SH-SY5Y (cell line): ENCODE results near the gene RALY.

Experiments used
- GATA2 ChIP-seq: IDR thresholded peaks from 2 replicates; pipeline ENCODE4 v1.6.1; 2011; ENCODE audit warnings: mild to moderate bottlenecking, low read depth, low read length
- GATA3 ChIP-seq: IDR thresholded peaks from 2 replicates; pipeline ENCODE4 v1.6.1; 2011; ENCODE audit warnings: low read depth, mild to moderate bottlenecking, low read length, moderate library complexity

Gene RALY

DNA sequence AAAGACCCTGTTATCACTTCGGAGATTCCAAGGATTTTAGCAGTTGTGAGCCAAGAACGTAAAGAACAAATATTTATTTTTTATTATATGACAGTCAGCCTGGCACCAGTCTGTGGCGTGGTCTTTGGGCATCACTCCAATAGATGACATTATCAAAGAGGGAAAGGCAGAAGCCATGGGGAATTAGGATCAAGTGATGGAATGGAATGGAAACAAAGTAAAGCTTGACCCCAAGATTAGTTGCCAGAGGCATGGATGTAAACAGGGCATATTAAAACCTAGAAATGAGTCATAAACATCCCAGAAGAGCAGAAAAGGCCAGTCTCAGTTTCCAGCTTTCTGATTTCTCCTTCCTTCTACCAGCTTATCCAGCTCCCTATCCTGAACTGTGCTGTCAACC lies 106.9 kb downstream of the RALY start:
- TF ChIP-seq GATA3: no peak
- TF ChIP-seq GATA2: no peak

DNA sequence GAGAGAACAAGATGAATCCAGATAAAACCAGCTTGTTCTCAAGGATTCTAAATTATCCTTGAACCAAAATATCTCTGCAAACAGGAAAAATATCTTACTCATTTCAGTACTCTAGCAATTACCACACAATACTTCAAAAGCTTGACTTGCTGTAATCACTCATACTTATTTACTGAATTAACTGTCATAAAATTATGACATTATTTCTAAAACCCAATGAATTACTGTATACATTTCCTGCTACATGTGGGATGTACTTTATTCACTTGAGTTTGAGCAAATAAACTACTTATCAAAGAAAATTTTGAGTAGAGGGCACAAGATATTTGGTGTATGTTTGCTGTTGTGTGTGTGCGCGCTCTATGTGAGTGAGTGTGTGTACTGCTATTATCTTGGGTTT lies 108.6 kb downstream of the RALY start:
- no peak for TF ChIP-seq GATA3
- TF ChIP-seq GATA2: no peak

DNA sequence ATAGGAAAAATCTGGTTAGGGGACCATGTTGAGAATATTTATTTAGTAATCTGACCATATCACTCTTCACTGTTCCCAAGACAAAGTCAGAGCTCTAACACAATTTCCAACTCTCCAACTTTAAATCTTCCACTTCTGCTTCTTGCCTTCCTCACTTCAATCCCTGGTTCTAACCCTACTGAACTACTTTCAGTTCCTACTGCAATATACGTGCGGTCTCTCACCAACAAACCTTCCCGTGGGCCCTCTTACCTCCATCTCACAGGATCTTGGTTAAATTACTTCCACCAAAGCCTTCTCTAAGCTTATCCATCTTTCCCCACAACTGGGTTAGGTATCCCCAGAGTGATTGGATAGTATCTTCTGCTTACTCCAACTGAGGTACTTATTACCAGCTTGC lies 110.3 kb downstream of the RALY start:
- no peak for TF ChIP-seq GATA3
- no peak for TF ChIP-seq GATA2

DNA sequence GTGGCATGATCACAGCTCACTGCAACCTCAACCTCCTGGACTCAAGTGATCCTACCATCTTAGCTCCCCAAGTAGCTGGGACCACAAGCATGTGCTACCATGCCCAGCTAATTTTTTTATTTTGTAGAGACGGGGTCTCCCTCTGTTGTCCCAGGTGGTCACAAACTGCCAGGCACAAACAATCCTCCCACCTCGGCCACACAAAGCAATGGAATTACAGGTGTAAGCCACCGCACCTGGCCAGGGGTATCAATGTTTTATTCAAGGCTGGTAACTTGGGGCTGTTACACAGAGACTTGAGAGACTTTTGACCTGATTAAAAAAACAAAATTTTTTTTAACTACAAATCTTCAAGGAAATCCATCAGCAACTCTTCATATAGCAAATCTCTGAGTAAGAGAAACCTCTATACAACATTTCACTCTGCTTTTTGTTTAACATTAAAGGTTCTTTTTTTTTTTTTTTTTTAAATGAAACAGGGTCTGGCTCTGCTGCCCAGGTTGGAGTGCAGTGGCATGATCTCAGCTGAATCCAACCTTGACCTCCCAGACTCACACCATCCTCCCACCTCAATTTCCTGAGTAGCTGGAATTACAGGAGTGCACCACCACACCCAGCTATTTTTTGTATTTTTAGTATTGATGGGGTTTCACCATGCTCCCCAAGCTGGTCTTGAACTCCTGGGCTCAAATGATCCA lies 112.4 kb downstream of the RALY start:
- TF ChIP-seq GATA2: no peak
- TF ChIP-seq GATA3: no peak

DNA sequence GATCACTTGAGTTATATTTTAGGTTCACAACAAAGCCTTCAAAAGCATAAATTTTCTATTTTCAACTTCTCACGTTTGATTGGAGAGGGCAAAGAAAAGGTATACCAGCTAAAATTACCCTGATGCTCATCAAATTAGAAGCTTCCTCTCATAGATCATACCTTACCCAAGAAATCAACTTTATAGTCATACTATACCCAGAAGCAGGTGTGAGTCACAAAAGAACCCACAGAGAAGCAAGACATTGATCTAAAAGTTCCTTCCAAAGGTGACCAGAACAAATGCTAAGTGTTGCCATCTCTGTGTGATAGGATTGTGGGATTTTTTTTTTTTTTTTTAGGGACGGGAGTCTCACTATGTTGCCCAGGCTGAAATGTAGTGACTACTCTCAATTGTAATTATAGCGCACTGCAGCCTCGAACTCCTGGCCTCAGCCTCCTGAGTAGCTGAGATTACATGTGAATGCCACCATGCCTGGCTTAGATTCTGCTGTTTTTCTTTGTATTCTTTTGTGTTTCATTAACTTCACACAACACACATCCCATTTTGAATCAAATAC lies 115.0 kb downstream of the RALY start:
- TF ChIP-seq GATA3: no peak
- no peak for TF ChIP-seq GATA2

DNA sequence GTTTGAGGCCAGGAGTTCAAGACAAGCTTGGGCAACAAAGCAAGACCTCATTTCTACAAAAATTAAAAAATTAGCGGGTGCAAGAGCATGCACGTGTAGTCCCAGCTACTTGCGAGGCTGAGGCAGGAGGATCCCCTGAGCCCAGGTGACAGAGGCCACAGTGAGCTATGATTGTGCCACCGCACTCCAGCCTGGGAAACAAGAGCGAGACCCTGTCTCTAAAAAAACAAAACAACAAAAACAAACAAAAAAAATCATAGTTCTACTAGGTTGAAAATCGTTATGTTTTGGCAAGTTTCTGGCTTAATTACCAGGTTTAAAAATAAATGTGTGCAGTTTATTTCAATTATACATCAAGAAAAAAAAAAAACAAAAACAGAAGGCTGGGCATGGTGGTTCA lies 115.7 kb downstream of the RALY start:
- TF ChIP-seq GATA2 (no peak), GATA3 (no peak)

DNA sequence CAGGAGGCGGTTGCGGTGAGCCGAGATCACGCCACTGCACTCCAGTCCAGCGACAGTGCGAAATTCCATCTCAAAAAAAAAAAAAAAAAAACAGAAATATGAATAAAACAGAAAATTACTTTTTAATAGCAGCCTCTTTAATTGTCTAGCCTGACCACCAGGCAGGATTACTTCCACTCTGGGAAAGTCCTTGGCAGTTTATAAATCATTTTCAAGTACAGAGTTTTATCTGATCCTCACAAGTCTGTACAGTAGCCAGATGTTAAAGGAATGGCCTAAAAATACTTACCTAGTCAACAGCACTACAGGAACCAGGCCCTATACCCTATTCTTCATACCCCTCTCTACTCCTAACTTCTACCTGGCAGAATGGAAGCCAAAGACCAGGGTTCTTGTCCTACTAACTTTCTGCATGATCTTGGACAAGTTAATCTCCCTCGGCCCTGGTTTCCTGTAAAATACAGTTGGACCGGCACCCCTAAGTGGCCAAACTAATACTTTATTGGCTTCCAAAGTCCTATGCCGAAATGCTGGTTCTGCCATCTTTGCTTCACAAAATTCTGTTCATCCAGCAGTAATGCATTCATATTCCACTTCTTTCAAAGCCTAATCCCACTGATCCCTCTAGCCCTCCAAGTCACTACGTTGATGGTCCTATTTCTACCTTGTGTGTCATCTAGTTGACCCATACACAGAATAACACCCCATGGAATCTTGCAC lies 116.5 kb downstream of the RALY start:
- TF ChIP-seq GATA2 (no peak), GATA3 (no peak)

DNA sequence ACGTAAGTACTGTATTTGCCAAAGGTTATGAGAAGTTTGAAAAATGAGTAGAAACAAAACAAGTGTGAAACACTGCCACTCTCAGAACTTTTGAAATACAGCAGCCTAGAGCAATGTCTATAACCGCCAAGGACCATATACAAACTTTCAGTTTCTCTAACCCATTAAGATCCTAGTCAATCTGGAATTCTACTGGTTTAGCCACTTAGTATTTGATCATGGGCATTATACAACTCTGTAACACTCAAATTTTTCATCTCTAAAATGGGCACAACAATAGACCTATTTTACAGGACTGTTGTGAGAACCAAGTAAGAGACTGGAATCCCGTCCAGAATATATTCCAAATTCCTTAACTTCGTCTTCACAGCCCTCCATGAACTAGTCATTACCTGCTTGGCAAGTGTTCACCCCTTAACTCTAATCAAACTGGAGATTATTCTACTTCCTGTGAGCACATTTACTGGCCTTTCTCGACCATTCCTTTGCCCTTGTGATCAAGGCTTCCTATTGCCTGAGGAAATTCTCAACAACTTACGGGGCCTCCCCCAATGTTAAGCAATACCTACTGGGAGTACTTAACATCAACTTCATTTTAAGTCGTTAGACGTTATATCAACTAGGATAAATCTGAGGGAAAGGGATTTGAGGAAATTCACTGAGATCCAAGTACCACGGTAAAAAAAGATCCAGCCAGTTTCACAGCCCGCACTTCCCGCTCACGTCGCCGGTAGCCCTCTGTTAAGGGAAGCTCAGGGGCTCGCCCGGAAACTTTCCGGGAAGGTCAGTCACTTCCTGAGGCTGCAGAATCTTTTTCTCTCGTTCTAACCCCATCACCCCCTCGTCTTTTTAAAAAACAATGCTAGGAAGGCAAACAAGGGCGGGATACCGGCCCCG lies 117.3 kb downstream of the RALY start:
- TF ChIP-seq GATA2: no peak

DNA sequence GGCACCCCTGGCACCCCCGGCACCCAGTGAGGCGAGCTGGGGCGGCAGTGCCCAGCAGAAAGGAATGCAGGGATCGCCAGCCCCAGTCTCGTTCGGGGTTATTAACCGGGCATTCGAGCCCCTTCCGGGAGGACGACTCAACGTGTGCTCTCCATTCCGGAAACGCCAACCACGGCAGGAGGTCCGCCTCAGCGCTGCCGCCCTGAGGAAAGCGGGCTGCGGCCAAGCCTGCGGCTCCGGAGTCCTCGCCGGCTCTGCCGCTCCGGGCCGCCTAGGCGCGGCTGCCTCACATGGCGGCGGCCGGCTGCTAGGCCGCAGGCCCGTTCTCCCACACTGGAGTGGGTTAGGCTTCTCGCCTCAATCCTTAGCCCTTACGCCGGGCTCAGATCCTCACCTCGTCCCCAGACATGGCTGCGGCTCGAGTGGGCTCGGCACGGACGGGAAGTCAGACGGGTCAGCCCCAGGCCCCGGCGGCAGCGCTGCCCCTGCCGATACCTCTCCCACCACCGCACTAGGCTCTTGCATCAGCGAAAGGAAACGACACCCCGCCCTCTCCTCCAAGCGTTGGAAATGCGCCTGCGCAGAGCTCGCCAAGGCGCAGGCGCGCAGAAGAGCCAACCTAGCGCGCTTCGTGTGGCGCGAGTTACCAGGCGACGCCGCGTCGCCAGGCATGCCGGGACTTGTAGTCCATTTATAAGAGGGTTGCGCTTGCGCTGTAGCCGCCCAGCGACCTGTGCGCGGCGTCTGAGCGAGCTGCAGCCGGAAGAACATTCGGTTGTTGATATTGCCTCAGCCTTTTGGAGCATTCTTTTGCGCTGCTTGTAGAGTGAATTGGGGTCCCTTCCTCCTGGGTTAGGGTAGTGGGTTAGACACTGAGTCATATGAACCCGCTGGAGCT lies 118.2 kb downstream of the RALY start, which contains the start of gene EIF2S2:
EIF2S2 (minus strand) TSS at position 542 of the 898 bp plus-strand sequence; CDS start at position 409, 133 bp downstream.
- no peak for TF ChIP-seq GATA2
- no peak for TF ChIP-seq GATA3

DNA sequence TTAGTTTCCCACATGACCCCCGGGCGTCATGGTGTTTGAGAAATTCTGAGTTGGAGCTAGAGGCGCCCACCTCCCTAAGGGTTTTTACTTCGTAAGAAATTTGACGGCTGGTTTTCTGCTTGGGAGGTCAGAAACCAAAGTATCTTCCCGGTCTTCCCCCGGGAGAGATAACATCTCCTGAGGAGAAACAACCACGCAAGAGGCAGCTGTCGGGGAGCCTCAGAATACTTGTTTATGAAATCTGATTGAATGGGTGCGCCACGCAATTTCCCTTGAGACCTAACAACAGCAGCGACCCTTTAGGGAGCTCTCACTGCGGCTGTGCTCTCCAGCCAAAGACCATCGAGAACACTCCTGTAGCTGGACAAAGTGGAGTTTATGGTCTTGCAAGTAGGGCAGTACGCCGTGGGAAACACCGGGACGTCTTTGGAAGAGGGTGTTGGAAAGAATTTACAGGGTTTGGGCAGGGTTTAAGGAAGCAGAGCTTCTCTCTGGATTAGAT lies 118.9 kb downstream of the RALY start:
- TF ChIP-seq GATA2 (peak; percentile 58; the same call in 1 of the 2 replicates), GATA3 (no peak)

DNA sequence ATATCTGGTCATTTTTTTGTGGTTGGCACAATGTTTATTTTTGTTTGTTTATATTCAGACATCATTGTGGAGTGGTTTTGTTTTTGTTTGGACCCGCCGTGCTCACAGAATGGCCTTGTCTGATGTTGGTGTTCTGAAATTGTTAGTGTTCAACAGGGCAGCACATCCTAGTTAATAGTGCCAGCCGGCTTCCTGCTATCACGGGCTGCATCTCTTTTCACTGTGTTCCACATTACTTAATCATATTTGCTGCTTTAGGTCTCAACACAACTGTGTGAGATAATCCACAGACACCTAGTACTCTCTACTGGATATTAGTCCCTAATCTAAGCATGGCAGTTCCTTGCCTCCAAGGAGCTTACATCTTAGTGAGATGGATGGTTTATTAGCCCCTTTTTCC lies 121.1 kb downstream of the RALY start:
- peak; percentile 69 for TF ChIP-seq GATA2
- no peak for TF ChIP-seq GATA3

DNA sequence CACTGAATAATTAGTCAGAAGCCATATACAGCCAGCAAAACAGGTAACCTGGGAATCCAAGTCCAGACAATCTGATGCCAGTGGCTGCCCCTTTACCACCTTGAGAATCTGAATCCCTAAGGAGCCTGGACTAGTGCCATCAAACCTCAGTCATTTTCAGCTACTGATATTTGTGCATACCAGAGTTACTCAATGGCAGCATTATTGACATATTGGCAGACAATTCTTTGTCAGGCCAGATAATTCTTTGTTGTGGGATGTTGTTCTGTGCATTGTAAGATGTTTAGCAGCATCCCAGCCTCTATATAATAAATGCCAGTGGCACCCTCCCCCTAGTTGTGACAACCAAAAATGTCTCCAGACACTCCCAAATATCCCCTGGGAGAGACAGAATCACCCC lies 121.5 kb downstream of the RALY start:
- no peak for TF ChIP-seq GATA2
- no peak for TF ChIP-seq GATA3

DNA sequence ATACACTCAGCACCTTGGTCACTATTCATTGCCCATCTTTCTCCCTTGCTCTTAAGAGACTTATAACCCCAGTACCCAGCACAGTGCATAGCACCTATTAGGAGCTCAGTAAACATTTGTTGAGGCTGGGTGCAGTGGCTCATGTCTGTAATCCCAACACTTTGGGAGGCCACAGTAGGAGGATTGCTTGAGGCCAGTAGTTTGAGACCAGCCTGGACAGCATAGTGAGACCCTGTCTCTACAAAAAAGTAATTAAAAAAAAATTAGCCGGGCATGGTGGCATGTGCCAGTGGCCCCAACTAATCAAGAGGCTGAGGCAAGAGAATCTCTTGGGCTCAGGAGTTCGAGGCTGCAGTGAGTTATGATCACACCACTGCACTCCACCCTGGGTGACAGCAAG lies 126.5 kb downstream of the RALY start:
- TF ChIP-seq GATA2 (no peak), GATA3 (no peak)
